ENCODE data around the gene CYP39A1. TPM values are rescaled to one million over a fixed set of nuclear protein-coding genes. Genes with fewer than 3 reads are reported as not detected.

Gene CYP39A1
- total RNA-seq, 1 experiment from 2014 or later = 2.1 TPM

DNA sequence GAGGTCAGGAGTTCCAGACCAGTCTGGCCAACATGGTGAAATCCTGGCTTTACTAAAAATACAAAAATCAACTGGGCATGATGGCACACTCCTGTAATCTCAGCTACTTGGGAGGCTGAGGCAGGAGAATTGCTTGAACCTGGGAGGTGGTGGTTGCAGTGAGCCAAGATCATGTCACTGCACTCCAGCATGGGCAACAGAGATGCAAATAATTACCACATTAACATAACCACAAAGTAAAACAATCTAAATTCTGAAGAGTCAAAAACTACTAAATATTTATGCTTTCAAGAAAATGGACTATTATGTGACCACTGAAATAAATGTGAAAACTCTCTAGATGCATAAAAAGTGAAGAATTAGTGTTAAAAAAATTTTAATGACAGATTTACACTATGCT is 59.9 kb downstream of the CYP39A1 start:
- Histone ChIP-seq H3K27ac (no peak overlapping the region), H3K9me3 (replicated peaks) (no peaks in the 10 kb centered on the region), H3K4me3 (no peak overlapping the region), H3K27me3 (replicated peaks) (no peaks in the 10 kb centered on the region), H3K4me1 (replicated peaks) (no peaks in the 10 kb centered on the region), H3K36me3 (no peaks in the 10 kb centered on the region)
- DNase-seq (ENCODE audit: low read depth in 1 of 2, low spot score in 2 of 2) = no peak

DNA sequence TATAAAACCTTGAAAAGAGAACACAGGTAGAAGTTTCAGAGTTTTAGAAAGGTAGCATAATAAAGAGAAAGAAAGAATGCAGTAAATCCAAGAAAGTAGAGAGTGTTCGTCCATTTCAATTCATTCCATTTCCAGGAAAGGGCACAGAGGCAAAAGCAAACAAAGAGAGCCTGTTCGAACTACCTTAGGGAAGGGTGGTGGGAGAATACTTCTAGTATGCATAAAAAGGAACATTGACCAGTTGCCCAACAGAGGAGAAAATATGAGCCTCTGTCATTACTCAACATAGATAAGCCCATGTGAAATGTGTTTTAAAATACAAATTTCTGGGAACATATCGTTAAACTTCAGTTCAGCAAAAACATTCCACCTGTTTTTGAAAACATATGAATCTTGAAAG is 60.6 kb downstream of the CYP39A1 start:
- Histone ChIP-seq H3K27me3 (replicated peaks) (no peaks in the 10 kb centered on the region), H3K4me3 (no peak overlapping the region), H3K4me1 (replicated peaks) (no peaks in the 10 kb centered on the region), H3K9me3 (replicated peaks) (no peaks in the 10 kb centered on the region), H3K36me3 (no peaks in the 10 kb centered on the region), H3K27ac (no peak overlapping the region)
- DNase-seq (ENCODE audit: low read depth in 1 of 2, low spot score in 2 of 2) = no peak

DNA sequence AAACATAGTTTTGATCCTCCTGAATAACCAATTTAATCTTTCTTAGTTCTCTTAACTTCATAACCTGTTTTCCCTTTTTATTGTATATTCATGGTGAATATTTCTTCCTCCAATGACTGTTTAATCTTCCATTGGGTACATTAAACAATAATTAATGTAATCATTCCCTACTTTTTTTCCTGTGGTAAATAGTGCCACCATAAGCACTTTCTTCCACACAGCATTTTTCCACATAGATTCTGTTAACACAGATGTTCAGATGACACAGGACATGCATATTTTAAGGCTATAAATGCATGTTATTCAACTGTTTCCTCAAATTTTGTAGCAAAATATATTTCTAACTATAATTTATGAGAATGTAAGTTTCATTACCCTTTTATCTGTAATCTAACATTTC is 61.9 kb downstream of the CYP39A1 start:
- Histone ChIP-seq H3K4me3 (no peak overlapping the region), H3K9me3 (replicated peaks) (no peaks in the 10 kb centered on the region), H3K4me1 (replicated peaks) (no peaks in the 10 kb centered on the region), H3K27ac (no peak overlapping the region), H3K36me3 (no peaks in the 10 kb centered on the region), H3K27me3 (replicated peaks) (no peaks in the 10 kb centered on the region)
- no peak for DNase-seq (ENCODE audit: low read depth in 1 of 2, low spot score in 2 of 2)

DNA sequence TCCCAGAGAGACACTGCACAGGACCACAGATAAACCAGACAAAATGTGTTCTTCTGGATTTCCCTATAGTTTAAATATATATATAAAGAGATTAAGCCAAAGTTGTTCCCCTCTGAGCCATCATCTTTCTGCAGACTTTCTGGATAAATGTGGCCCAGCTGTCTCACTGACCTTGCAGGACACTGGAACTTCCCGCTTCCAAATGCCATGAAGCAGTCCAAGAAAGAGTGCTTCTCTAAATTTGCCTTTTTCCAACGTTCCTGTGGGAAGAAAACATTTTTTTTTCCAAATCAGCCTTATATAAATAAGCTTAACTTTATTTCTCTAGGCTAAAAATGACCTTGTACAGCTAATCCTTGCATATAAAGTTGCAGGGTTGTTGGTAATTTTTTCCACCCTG is 65.7 kb downstream of the CYP39A1 start:
- Histone ChIP-seq H3K4me1 (replicated peaks) (no peaks in the 10 kb centered on the region), H3K36me3 (no peaks in the 10 kb centered on the region), H3K4me3 (no peak overlapping the region), H3K27me3 (replicated peaks) (no peaks in the 10 kb centered on the region), H3K9me3 (replicated peaks) (no peaks in the 10 kb centered on the region), H3K27ac (no peak overlapping the region)
- DNase-seq (ENCODE audit: low read depth in 1 of 2, low spot score in 2 of 2) = no peak

GRCh38 chr6:46584586-46584985 is 68.0 kb downstream of the CYP39A1 start:
- Histone ChIP-seq H3K9me3 (replicated peaks) (no peaks in the 10 kb centered on the region), H3K4me3 (no peak overlapping the region), H3K4me1 (replicated peaks) (no peaks in the 10 kb centered on the region), H3K36me3 (no peaks in the 10 kb centered on the region), H3K27ac (no peak overlapping the region), H3K27me3 (replicated peaks) (no peaks in the 10 kb centered on the region)
- DNase-seq (ENCODE audit: low read depth in 1 of 2, low spot score in 2 of 2) = no peak

DNA sequence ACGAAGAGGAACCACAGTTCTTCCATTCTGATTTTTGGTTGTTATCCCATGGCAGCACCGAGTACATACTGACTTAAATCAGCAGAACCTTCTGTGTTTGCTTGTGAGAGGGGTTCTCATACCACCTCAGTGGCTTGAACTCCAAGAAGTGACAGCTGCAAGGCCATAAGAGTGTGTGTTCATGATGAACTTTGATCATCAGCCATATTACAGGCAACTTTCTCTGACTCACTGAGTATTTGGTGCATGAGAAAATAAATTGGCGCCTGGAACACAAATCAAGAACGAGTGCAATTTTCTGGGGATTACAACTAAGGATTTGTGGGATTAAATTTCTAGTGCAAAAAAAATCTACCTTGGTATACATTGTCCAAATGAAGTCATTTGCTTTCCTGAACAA is 68.9 kb downstream of the CYP39A1 start:
- Histone ChIP-seq H3K27ac (no peak overlapping the region), H3K27me3 (replicated peaks) (no peaks in the 10 kb centered on the region)

GRCh38 chr6:46583081-46583480 is 69.5 kb downstream of the CYP39A1 start:
- Histone ChIP-seq H3K4me3 (no peak overlapping the region), H3K36me3 (no peaks in the 10 kb centered on the region), H3K9me3 (replicated peaks) (no peaks in the 10 kb centered on the region), H3K4me1 (replicated peaks) (no peaks in the 10 kb centered on the region), H3K27me3 (replicated peaks) (no peaks in the 10 kb centered on the region), H3K27ac (no peak overlapping the region)
- no peak for DNase-seq (ENCODE audit: low read depth in 1 of 2, low spot score in 2 of 2)

More for the DNA sequence above, 68.9 kb downstream of the CYP39A1 start:
- H3K4me1 ChIP-seq (replicated peaks) = no peaks in the 10 kb centered on the region
- DNase-seq (ENCODE audit: low read depth in 1 of 2, low spot score in 2 of 2) = no peak
- H3K9me3 ChIP-seq (replicated peaks) = no peaks in the 10 kb centered on the region
- no peaks in the 10 kb centered on the region for H3K36me3 ChIP-seq
- H3K4me3 ChIP-seq = no peak overlapping the region

DNA sequence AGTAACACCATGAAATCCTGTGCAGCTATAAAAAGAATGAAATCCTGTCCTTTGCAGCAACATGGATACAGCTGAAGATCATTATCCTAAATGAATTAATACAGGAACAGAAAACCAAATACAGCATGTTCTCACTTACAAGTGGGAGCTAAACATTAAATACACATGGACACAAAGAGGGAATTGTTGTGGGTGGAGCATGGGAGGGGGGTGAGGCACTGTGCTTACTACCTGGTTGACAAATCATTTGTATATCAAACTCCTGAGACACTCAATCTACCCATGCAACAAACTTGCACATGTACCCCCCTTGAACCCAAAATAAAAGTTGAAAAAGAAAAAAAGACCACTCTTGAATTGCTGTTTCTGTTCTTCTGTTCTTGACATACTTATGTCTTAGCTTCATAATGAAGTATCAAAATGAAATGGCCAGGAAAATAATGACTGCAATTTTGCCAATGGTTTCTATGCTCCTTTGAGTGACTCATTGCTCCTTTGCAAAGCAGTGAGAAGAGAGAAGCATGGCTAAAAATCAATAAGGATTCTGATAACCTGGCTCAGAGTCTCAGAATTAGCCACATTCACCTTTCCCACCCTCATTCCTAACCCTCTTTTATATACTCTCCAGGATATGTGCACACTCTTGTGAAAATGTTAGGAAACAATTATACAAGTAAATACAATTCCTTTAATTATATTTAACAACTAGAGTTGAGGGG is 71.0 kb downstream of the CYP39A1 start:
- Histone ChIP-seq H3K4me1 (replicated peaks) (no peaks in the 10 kb centered on the region), H3K9me3 (replicated peaks) (no peaks in the 10 kb centered on the region), H3K27ac (no peak overlapping the region), H3K27me3 (replicated peaks) (no peaks in the 10 kb centered on the region), H3K4me3 (no peak overlapping the region), H3K36me3 (no peaks in the 10 kb centered on the region)
- no peak for DNase-seq (ENCODE audit: low read depth in 1 of 2, low spot score in 2 of 2)

DNA sequence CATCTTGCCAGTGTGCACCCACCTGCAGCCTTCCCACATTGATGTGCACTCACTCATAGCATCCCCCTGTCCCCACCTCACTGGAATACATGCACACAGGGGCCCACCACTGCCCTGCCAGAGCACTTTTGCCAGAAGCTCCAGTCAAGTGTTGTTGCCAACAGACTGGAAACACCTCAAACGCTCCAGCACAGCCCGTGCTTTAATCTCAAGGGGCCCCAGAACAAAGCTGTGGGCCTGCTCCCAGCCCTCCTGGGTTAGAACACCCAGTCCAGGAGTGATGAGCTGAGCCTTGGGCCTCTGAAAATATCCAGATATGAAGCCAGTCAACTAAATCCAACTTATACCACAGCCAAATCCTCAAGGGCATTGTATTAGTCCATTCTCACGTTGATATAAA is 77.1 kb downstream of the CYP39A1 start:
- no peak for DNase-seq (ENCODE audit: low read depth in 1 of 2, low spot score in 2 of 2)
- Histone ChIP-seq H3K27me3 (replicated peaks) (no peaks in the 10 kb centered on the region), H3K27ac (no peak overlapping the region), H3K36me3 (no peaks in the 10 kb centered on the region), H3K9me3 (replicated peaks) (no peaks in the 10 kb centered on the region), H3K4me1 (replicated peaks) (no peaks in the 10 kb centered on the region), H3K4me3 (no peak overlapping the region)

DNA sequence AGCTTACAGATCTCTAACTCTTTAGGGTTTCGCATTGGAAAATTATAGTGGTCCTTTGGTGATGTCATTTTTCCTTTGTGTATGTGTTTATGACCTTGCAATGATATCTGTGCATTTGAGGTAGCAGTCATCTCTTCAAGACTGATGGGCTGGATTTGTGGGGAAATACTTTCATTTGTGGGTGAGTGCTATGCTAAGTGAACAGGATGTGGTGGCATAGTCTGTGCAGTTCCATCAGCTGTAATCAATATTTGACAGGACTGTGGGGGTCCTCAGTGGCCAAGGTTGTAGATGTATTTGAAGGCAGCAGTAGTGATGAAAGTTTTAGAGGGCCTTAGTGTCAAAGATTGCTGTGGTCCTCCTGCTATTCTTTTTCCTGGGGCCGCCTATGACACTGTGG is 79.5 kb downstream of the CYP39A1 start:
- Histone ChIP-seq H3K27me3 (replicated peaks) (no peaks in the 10 kb centered on the region), H3K4me1 (replicated peaks) (no peaks in the 10 kb centered on the region), H3K9me3 (replicated peaks) (no peaks in the 10 kb centered on the region), H3K27ac (no peak overlapping the region), H3K4me3 (no peak overlapping the region), H3K36me3 (no peaks in the 10 kb centered on the region)
- no peak for DNase-seq (ENCODE audit: low read depth in 1 of 2, low spot score in 2 of 2)

DNA sequence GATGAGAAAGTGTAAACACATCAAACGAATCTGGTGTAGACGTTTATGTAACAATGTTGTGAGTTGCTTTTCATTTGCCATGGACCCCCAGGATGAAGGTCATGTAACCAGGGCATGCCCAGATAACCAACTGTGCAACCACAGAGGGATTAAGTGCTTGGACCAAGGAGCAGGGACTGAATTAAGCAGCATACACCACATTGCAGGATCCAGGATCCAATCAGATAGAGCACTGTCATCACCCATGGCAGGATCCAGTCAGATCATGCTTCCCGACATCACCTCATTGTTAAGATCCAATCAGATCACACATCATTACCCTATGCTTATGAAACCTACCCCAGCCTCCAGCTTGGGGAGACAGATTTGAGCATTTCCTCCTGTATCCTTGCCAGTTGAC is 87.1 kb downstream of the CYP39A1 start:
- Histone ChIP-seq H3K4me1 (replicated peaks) (no peaks in the 10 kb centered on the region), H3K4me3 (no peak overlapping the region), H3K27ac (no peak overlapping the region), H3K9me3 (replicated peaks) (no peaks in the 10 kb centered on the region), H3K27me3 (replicated peaks) (no peaks in the 10 kb centered on the region), H3K36me3 (no peaks in the 10 kb centered on the region)
- DNase-seq (ENCODE audit: low read depth in 1 of 2, low spot score in 2 of 2) = no peak

DNA sequence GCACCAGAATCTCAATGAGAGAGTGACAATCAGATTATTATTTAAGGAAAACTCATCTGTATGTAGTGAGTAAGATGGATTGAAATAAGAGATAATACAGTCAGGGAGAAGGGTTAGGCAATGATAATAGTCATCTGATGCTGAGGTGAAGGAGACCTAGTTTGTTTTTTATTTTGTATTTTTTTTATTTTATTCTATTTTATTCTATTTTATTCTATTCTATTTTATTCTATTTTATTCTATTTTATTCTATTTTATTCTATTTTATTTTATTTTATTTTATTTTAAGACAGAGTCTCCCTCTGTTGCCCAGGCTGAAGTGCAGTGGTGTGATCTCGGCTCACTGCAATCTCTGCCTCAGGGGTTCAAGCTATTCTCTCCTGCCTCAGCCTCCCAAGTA is 88.7 kb downstream of the CYP39A1 start:
- no peak overlapping the region for H3K4me3 ChIP-seq
- no peaks in the 10 kb centered on the region for H3K9me3 ChIP-seq (replicated peaks)
- DNase-seq (ENCODE audit: low read depth in 1 of 2, low spot score in 2 of 2) = no peak

DNA sequence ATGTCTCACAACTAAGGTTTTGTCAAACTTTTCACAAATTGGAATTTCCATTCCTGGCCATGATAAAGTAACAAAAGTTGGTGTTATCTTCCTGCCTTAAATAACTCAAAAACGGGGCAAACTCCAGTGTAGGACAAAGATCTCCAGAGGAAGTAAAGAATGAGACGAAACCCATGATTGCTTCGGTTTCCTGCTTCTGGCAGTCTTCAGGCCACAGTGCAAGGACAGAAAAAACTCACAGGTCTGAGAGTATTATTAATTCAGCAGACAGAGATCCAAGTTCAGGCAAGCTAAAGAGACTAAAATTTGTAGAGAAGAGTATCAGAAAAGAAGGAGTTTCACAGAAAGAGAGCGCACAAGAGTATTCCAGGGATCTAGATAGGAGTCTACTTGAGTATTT is 96.6 kb downstream of the CYP39A1 start:
- no peaks in the 10 kb centered on the region; the same call in 1 of the 2 replicates for H3K27me3 ChIP-seq (replicated peaks)
- no peaks in the 10 kb centered on the region for H3K4me1 ChIP-seq (replicated peaks)
- H3K4me3 ChIP-seq = no peak overlapping the region
- H3K36me3 ChIP-seq = no peaks in the 10 kb centered on the region
- no peak for DNase-seq (ENCODE audit: low read depth in 1 of 2, low spot score in 2 of 2)
- H3K9me3 ChIP-seq (replicated peaks) = no peaks in the 10 kb centered on the region
- no peak overlapping the region for H3K27ac ChIP-seq

More for the DNA sequence above, 88.7 kb downstream of the CYP39A1 start:
- Histone ChIP-seq H3K27ac (no peak overlapping the region), H3K27me3 (replicated peaks) (no peaks in the 10 kb centered on the region), H3K36me3 (no peaks in the 10 kb centered on the region), H3K4me1 (replicated peaks) (no peaks in the 10 kb centered on the region)

- H3K36me3 ChIP-seq = no peaks in the 10 kb centered on the region
- no peak for DNase-seq (ENCODE audit: low read depth in 1 of 2, low spot score in 2 of 2)
- H3K4me1 ChIP-seq (replicated peaks) = no peaks in the 10 kb centered on the region
- no peak overlapping the region for H3K4me3 ChIP-seq
- no peaks in the 10 kb centered on the region for H3K9me3 ChIP-seq (replicated peaks)
- no peaks in the 10 kb centered on the region; the same call in none of the 2 replicates for H3K27me3 ChIP-seq (replicated peaks)
- H3K27ac ChIP-seq = no peak overlapping the region
Observed at GRCh38 chr6:46555129-46555528, 97.5 kb downstream of the CYP39A1 start.

GRCh38 chr6:46549155-46549554 is 103.5 kb downstream of the CYP39A1 start:
- H3K36me3 ChIP-seq = no peaks in the 10 kb centered on the region
- H3K9me3 ChIP-seq (replicated peaks) = no peaks in the 10 kb centered on the region
- no peaks in the 10 kb centered on the region for H3K4me1 ChIP-seq (replicated peaks)
- H3K27me3 ChIP-seq (replicated peaks) = no peaks in the 10 kb centered on the region; the same call in none of the 2 replicates
- no peak overlapping the region for H3K4me3 ChIP-seq
- no peak for DNase-seq (ENCODE audit: low read depth in 1 of 2, low spot score in 2 of 2)
- H3K27ac ChIP-seq = no peak overlapping the region
